ENCODE results near the gene PTHLH. TPM values are rescaled to one million over a fixed set of nuclear protein-coding genes. Genes with fewer than 3 reads are reported as not detected.
A peak's percentile ranks its signal among the peaks of the same experiment; 100 is the strongest.

PTHLH gene
- total RNA-seq (ENCODE audit: unreplicated experiment): 1.1 TPM
- long read RNA-seq: 0 reads

DNA sequence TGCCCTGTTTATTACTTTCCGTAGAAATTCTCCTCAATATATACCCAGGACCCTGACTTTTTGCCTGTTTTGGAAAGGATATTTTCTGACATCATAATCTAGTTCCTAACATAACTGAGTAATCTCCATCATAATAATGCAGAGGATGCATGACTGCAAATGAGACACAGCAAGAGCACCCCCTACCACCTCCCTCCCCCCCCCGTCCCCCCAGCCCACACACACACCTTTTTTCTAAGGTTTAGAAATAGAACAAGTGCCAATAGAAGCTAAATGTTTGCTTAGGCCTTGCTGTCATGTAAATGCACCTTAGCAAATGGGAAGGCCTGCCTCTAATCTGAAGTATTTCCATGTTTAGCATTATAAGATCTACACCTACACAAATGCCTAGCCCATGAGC, at the start of gene PTHLH:
TSS of gene PTHLH (minus strand) at position 13 of the 400 bp plus-strand sequence. CDS start 3,239 bp downstream, outside the sequence.
- no peak within 1 kb of the TSS for H3K27ac Mint-ChIP-seq (ENCODE audit: unreplicated experiment)
- TF ChIP-seq, protein P1, sequence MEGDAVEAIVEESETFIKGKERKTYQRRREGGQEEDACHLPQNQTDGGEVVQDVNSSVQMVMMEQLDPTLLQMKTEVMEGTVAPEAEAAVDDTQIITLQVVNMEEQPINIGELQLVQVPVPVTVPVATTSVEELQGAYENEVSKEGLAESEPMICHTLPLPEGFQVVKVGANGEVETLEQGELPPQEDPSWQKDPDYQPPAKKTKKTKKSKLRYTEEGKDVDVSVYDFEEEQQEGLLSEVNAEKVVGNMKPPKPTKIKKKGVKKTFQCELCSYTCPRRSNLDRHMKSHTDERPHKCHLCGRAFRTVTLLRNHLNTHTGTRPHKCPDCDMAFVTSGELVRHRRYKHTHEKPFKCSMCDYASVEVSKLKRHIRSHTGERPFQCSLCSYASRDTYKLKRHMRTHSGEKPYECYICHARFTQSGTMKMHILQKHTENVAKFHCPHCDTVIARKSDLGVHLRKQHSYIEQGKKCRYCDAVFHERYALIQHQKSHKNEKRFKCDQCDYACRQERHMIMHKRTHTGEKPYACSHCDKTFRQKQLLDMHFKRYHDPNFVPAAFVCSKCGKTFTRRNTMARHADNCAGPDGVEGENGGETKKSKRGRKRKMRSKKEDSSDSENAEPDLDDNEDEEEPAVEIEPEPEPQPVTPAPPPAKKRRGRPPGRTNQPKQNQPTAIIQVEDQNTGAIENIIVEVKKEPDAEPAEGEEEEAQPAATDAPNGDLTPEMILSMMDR (IDR thresholded peaks at IDR 0.05; ENCODE audit: partially characterized antibody, unreplicated experiment): no peak

DNA sequence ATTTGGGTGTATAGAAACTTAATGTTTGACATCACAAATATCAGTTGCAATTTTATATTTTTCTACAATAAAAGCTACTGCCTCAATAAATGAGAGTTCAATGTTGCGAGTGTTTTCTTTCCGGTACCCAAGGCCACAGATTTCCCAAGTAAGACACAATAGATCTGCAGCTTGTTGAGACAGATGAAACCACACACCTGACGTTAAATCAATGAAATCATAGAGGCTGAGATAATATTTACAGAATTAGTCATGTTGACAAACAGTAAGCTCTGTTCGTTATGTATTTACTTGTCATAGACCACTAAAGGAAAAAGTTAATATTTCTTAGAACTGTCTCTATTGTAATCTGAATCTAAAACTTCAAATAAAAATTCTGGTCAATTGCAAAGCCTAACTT, 49.2 kb upstream of the PTHLH start:
- Mint-ChIP-seq H3K4me1 (ENCODE audit: low read depth, unreplicated experiment) (peaks cover 13% of the 10 kb centered on the region), H3K27me3 (ENCODE audit: unreplicated experiment) (no peaks in the 10 kb centered on the region), H3K4me3 (ENCODE audit: unreplicated experiment) (no peak overlapping the region), H3K9me3 (ENCODE audit: unreplicated experiment) (peaks cover 1% of the 10 kb centered on the region), H3K27ac (ENCODE audit: unreplicated experiment) (no peak overlapping the region), H3K36me3 (ENCODE audit: unreplicated experiment) (no peaks in the 10 kb centered on the region)
- TF ChIP-seq, protein P1 (IDR thresholded peaks at IDR 0.05; ENCODE audit: partially characterized antibody, unreplicated experiment): no peak
- no peak for DNase-seq

More for the DNA sequence above, at the start of gene PTHLH:
- H3K36me3 Mint-ChIP-seq (ENCODE audit: unreplicated experiment): peaks cover 8% of the 10 kb centered on the region
- DNase-seq: no peak
- peaks cover 12% of the 10 kb centered on the region for H3K9me3 Mint-ChIP-seq (ENCODE audit: unreplicated experiment)
- H3K4me3 Mint-ChIP-seq (ENCODE audit: unreplicated experiment): peak within 1 kb of the TSS; percentile 59
- H3K27me3 Mint-ChIP-seq (ENCODE audit: unreplicated experiment): peaks cover 38% of the 10 kb centered on the region
- peaks cover 17% of the 10 kb centered on the region for H3K4me1 Mint-ChIP-seq (ENCODE audit: low read depth, unreplicated experiment)

DNA sequence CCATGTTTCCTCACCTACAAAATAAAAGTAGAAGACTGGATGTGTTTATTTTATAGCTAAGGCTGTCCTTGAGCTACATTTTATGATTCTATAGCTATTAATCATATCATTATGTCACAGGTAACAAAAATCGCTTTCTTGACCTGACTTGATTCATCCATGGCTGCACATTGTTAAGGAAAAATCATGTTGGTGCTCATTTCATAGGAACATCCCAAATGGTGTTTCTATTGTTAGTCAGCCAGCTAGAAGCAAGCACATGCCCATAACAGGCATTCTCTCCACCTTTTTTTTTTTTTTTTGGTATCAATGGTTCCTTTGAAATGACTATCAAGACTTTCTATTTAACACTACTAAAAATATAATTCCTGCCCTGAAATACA, 45.3 kb upstream of the PTHLH start:
- Mint-ChIP-seq H3K9me3 (ENCODE audit: unreplicated experiment) (no peaks in the 10 kb centered on the region), H3K36me3 (ENCODE audit: unreplicated experiment) (no peaks in the 10 kb centered on the region), H3K4me1 (ENCODE audit: low read depth, unreplicated experiment) (peaks cover 8% of the 10 kb centered on the region), H3K27me3 (ENCODE audit: unreplicated experiment) (no peaks in the 10 kb centered on the region), H3K4me3 (ENCODE audit: unreplicated experiment) (no peak overlapping the region), H3K27ac (ENCODE audit: unreplicated experiment) (no peak overlapping the region)
- TF ChIP-seq, protein P1 (IDR thresholded peaks at IDR 0.05; ENCODE audit: partially characterized antibody, unreplicated experiment): no peak
- DNase-seq: no peak

DNA sequence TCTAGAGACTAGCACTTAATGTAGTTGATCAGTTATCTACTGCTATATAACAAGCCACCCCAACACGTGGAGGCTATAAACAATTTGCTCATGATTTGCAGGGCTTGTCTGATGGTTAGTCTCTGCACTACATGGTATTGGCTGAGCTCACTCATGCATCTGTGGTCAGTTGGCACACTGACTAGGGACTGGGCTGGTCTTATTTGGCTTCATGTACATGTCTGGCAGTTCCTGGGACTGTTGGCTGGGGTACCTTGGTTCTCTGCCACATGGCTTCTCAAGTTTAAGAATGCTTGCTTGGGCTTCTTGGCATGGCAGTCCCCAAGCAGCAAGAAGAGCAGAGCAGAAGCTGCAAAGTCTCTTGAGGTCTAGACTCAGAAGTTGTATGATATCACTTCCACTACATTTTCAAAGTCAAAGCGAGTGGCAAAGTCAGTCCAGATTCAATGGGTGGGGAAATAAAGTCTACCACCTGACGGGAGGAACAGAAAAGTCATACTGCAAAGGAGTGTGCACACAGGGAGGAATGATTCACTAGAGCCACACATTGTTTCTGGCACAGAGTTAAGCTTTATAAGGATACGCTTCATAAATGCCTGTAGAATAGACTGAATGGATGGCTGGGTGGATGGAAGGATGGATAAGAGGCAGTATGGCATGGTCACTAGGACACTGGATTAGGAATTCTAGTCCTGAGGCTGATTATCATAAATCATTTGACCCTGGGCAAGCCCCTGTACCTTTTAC, 44.8 kb upstream of the PTHLH start:
- TF ChIP-seq, protein P1 (IDR thresholded peaks at IDR 0.05; ENCODE audit: partially characterized antibody, unreplicated experiment): no peak
- DNase-seq: no peak
- no peaks in the 10 kb centered on the region for H3K9me3 Mint-ChIP-seq (ENCODE audit: unreplicated experiment)
- H3K27ac Mint-ChIP-seq (ENCODE audit: unreplicated experiment): no peak overlapping the region
- H3K27me3 Mint-ChIP-seq (ENCODE audit: unreplicated experiment): no peaks in the 10 kb centered on the region
- H3K36me3 Mint-ChIP-seq (ENCODE audit: unreplicated experiment): no peaks in the 10 kb centered on the region
- H3K4me1 Mint-ChIP-seq (ENCODE audit: low read depth, unreplicated experiment): peaks cover 5% of the 10 kb centered on the region
- H3K4me3 Mint-ChIP-seq (ENCODE audit: unreplicated experiment): no peak overlapping the region

DNA sequence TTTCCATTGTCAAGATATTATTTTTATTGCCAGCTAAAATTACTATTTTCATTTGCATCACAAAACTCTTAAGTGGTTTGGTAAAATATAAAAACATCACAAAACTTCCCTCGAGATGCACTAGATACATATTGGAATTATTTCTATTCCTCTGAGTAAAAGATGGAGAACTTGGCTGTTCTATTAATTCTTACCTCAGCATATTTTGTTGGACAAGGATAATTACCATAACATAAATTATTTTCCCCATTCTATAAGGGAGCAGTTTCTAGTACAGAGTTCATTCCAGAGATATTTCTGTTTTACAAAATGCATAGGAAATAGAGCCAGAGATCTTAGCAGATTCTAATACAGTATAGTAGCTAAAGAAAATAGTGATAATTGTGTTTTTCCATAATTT, 42.6 kb upstream of the PTHLH start:
- no peak for DNase-seq
- H3K27me3 Mint-ChIP-seq (ENCODE audit: unreplicated experiment): no peaks in the 10 kb centered on the region
- no peaks in the 10 kb centered on the region for H3K36me3 Mint-ChIP-seq (ENCODE audit: unreplicated experiment)
- peaks cover 5% of the 10 kb centered on the region for H3K4me1 Mint-ChIP-seq (ENCODE audit: low read depth, unreplicated experiment)
- no peak overlapping the region for H3K4me3 Mint-ChIP-seq (ENCODE audit: unreplicated experiment)
- no peak overlapping the region for H3K27ac Mint-ChIP-seq (ENCODE audit: unreplicated experiment)
- TF ChIP-seq, protein P1 (IDR thresholded peaks at IDR 0.05; ENCODE audit: partially characterized antibody, unreplicated experiment): no peak
- no peaks in the 10 kb centered on the region for H3K9me3 Mint-ChIP-seq (ENCODE audit: unreplicated experiment)

Measured in glutamatergic neuron (in vitro differentiated cells).